GM12892 (cell line): ENCODE results near the gene RAB36.

Source experiments
- DNase-seq: peaks from one replicate; pipeline ENCODE4 v3.0.0; 2011; ENCODE audit not compliant: insufficient read length
- FAIRE-seq: peaks from 2 replicates; lab custom pipeline; 2011; peaks lifted over from hg19 to GRCh38; lab: Jason Lieb, UNC
- POLR2A ChIP-seq: IDR thresholded peaks from 2 replicates; pipeline ENCODE4 v1.6.1; 2011; ENCODE audit warnings: low read depth, low read length, control low read depth
- POLR2AphosphoS5 ChIP-seq: IDR thresholded peaks from 2 replicates; pipeline ENCODE4 v1.6.1; 2011; ENCODE audit warnings: low read depth, low read length, control low read depth
- TAF1 ChIP-seq: IDR thresholded peaks from 2 replicates; pipeline ENCODE4 v1.6.1; 2011; ENCODE audit warnings: low read depth, mild to moderate bottlenecking, control low read depth, low read length, borderline replicate concordance

The RAB36 gene

DNA sequence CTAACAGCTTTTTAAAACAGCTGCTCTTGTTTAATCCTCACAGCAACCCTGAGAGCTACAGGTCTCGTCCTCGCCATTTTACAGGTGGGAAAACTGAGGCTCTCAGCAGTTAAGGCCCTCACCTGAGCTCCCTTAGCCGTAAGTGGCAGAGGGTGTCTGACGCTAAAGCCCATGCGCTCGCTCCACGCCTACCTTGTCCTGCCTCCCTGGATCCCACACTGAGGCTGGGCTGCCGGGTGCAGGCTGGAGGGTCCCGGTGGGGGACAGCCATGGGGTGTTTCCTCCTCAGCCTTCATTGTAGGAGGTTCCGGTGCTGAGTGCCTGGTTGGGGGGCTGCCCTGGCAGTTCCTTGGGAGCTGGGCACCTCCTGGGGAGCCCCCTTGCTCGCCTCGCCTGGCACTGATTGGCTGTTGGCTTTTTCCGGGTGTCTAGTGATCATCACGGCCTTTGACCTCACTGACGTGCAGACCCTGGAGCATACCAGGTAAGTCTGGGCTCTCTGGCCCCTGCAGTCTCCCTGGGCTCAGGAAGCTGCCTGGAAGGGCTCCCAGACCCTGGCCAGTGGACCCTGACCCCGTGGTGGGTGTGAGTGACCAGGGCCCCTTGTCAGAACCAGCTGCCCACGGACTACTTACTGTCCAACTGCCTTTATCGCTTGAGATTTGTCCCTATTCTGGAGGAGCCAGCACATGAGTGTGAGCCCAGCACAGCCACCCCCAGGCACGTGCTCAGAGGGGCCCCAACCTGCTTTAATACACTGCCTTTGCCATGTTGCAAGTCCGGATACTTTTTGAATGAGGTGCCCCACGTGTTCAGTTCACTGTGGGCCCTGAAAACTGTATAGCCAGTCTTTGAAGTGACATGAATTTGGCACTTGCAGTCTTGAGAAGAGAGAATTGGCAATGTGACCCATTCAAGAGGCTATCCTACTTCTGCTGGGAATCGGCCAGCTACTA is 12.6 kb downstream of the RAB36 start:
- FAIRE-seq (no peak), DNase-seq (no peak)
- no peak for TF ChIP-seq POLR2AphosphoS5
- no peak for TF ChIP-seq POLR2A
- TF ChIP-seq TAF1, result no peak

DNA sequence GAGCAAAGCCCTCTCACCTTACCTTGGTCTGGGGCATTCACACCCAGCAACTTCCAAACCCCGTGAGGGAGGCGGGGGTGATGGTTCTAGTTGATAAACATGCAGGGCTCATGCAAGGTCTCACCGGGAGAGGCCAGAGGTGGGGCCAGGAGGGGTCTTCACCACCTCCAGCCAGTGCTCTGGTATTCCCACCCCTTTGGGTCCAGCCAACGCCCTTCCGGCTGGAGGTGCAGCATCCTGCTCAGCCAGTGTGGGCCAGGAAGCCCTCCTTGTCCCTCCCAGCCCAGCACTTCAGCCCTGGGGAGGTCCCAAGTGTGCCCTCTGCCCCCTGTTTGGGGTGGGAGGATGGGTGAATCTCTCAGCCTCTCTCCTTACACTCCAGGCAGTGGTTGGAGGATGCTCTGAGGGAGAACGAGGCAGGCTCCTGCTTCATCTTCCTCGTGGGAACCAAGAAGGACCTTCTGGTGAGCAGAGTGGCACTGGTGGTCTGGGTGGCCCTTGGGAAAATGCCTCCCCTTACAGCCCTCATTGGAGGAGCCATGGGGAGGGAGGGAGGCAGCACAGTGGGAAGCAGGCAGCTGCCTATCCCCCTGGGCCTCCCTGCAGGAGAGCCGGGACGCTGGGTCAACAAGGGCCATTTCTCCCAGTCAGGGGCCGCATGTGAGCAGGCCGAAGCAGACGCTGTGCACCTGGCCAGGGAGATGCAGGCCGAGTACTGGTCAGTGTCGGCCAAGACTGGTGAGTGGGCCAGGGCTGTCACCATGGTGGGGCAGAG is 13.4 kb downstream of the RAB36 start:
- FAIRE-seq (no peak), DNase-seq (no peak)
- no peak for TF ChIP-seq POLR2A
- TF ChIP-seq POLR2AphosphoS5, result no peak
- TF ChIP-seq TAF1, result no peak

DNA sequence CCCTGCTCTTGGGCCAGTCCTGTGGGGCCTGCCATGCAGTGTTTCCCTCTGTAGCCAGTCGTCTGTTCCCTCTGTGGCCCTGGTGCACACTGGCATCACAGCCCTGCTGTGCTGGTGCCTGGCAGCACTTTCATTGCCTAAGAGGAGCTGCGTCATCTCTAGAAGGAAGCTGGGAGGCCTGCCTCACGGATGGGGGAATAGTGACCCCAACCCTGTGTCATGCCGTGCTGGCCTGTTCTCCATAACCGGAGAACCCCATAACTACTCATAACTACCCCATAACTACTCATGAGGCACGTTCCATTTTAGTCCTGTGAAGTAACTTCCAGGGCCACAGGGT is 14.0 kb downstream of the RAB36 start:
- FAIRE-seq, result no peak
- no peak for TF ChIP-seq POLR2AphosphoS5
- TF ChIP-seq POLR2A, result no peak
- TF ChIP-seq TAF1, result no peak
- DNase-seq, result no peak

DNA sequence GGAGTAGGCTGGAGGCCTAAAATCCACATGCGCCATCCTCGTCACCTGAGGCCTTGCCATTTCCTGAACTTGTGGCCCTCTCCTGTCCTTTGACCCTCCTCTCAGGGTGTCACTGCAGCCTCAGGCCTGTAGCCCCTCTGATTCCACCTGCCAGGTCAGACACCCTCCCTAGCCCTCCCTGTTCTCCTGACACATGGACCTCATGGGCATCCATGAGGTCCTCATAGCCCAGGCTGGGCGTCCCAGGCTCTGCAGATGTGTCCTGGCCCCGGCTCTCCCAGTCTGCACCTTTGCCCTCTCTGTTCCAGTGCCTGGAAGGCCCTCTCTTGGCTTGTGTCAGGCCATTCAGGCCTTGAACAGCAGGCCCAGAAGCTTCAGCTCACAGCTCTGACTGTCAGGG is 15.8 kb downstream of the RAB36 start:
- no peak for FAIRE-seq
- no peak for TF ChIP-seq POLR2AphosphoS5
- TF ChIP-seq POLR2A, result no peak
- TF ChIP-seq TAF1, result no peak
- no peak for DNase-seq

DNA sequence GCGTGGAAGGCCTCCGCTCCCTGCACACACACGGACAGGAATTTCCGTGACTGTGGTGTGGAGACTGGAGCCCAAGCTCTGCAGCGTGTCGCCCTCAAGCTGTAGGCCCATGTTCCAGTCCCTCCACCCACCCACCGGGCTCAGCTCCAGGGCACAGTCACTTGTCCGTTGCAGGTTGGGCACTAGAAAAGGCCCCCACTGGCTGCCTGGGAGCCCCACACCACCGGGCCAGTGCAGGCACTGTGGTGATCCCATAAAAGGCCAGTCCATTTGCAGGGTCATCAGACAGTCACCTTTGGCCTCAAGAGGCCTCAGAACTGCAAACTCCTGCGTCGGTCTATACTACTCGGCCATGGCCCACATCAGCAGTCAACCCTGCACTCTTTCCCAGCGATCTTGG is 16.3 kb downstream of the RAB36 start:
- no peak for FAIRE-seq
- TF ChIP-seq POLR2AphosphoS5, result no peak

DNA sequence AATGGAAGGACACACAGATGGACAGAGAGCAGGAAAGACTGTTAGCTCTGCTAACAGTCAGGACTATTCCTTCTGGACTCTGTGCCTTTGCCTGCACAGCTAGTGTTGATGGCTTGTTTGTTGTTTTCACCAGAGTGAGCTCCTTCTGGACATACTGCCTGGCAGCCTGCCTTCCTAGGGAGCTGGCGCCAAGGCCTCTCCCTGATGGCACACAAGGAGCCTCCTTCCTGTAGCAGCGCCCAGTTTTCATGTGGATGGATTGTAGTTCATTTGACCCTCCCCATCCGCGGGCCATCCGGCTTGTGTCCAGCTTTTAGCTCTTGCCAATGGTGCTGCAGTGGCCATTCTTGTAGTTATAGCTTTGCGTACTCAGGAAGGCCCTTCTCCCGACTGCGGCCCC is 18.4 kb downstream of the RAB36 start:
- TF ChIP-seq POLR2AphosphoS5 (no peak), TAF1 (no peak), POLR2A (no peak)
- DNase-seq, result no peak
- no peak for FAIRE-seq

More for the DNA sequence above, 16.3 kb downstream of the RAB36 start:
- no peak for DNase-seq

DNA sequence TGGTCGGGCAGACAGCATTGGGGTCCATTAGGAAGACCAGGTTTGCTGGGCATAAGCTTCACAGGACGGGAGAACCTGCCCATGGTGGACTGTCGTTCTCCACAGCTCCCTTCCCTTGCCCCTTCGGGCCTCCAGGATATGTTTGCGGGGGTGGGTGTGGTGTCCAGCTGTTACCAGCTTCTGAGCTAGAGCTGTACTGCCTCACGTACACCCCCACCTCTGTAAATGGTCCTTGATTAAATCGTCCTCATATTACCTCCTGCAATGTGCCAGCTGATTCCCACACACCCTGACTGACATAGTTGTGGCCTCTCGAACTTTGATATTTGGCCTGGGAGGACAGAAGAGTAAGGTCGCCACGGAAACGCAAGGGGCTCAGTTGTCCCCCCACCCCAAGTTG is 18.8 kb downstream of the RAB36 start:
- TF ChIP-seq TAF1 (no peak), POLR2AphosphoS5 (no peak), POLR2A (no peak)
- FAIRE-seq (no peak), DNase-seq (no peak)

DNA sequence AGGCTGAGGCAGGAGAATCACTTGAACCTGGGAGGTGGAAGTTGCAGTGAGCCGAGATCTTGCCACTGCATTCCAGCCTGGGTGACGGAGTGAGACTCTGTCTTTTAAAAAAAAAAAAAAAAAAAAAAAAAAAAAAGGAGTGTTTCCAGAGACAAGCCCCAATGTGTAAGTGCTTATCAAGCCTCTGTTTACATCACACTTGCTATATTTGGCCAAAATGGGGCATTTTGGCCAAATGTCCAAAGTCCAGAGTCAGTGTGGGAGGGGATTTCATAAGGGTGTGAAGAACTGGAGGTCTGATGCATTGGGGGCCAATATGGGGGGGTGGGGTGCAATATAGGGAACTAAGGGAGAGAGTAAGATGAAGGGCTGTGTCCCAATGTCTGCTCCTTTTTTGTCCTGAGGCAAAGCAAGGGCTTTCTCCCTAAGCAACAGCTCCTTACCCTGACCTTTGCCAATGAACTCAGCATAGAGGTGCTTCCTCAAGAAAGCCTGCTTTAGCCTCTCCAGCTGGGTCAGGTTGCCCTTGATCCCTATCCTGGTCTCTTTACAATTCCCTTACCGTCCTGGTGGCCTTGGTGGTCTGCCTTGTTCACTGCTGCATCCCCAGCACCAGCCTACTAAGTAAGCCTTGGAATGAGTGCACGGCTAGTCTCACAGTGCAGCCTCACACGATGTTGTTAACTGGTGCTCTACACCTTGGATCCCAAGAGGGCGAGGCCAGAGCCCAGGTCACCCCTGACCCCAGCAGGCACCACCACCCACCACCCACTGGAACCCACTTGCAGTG is 21.0 kb downstream of the RAB36 start:
- FAIRE-seq (no peak), DNase-seq (no peak)
- TF ChIP-seq POLR2A (no peak), POLR2AphosphoS5 (no peak), TAF1 (no peak)

DNA sequence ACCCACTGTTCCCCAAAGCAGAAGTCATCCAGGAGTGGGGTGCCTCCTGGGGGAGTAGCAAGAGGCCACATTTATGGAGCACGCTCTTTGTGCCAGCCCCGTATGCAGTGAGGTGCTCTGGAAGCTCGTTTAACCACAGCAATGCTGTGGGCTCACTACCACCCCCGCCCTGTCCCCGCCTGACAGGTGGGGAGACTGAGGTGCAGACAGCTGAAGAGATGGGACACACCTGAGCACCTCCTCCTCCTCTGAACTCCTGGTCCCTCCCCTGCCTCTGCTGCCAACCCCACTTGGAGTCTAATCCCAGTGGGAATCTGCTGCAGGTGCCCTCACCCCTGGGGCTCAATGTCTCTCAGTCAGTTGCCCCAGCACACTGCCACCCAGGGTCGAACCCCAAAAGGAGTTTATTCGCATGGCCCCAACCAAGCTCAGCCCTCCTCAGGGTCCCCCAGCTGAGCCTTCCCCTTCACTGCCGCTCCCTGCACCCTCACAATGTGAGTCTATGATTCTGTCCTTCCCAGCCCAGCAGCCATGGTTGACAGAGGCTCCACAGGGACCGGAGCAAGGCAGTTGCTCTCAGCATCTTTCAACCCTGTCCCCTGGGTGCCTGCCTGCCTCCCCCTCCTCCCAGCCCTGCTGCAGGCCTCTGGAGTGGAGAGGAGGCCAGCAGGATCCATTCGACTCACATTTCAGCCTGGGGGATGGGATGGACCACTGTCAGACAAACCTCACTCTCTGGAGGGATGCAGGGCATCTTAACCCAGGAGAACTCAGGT is 21.8 kb downstream of the RAB36 start:
- no peak for TF ChIP-seq POLR2AphosphoS5
- DNase-seq, result no peak
- FAIRE-seq, result no peak

DNA sequence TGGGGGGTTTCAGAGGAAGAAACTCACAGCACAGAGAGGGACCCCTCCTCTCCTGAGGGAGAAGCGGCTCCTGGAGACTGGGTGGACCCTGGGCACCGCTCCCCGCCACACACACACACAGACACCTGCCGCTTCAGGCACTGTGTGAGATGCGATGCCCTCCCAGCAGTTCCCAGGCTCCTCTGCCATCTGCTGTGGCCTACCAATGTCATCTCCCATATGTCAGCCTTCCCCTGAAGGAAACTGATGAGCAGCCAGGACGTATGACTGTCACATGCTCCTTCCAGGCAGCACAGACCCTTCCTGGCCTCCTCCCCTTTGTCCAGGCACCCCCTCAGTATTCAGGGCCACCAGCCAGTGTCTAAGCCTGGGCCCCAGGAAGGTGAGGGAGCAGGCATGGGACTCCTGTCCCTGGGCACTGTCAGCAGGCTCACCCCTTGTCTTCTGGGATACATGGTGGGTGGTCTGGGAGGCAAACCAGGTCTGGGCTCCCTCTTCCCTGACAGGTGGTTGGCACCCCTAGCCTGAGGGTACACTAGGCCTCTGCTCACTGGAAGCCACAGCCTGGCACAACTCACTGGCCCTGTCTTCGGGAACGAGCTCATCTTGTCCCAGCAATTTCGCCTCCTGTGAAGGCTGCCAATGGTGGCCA is 23.2 kb downstream of the RAB36 start:
- TF ChIP-seq POLR2AphosphoS5 (no peak), TAF1 (no peak), POLR2A (no peak)
- no peak for FAIRE-seq
- DNase-seq, result no peak
